ENCODE measurements around the gene ILKAP.
A peak's percentile ranks its signal among the peaks of the same experiment; 100 is the strongest.

Gene ILKAP

GRCh38 chr2:238203094-238203972, at the start of gene ILKAP:
Gene ILKAP, minus strand, starts transcription at chr2:238203695. Its CDS starts 142 bp downstream, at chr2:238203553.
- no peak for TF ChIP-seq CTCF (IDR thresholded peaks at IDR 0.05; ENCODE audit: low read depth, low read length, missing control alignments)
- DNase-seq (ENCODE audit: low read depth), result peak; percentile 31
- in situ Hi-C loops (cut with HindIII; ENCODE audit: low sequenced_read_pairs), result no loop called here
- peak within 1 kb of the TSS; percentile 70 for H3K4me3 ChIP-seq (ENCODE audit: low read depth, low read length)

GRCh38 chr2:238252766-238253630, 49.5 kb upstream of the ILKAP start:
- in situ Hi-C loops (cut with HindIII; ENCODE audit: low sequenced_read_pairs), result no loop called here
- H3K4me3 ChIP-seq (ENCODE audit: low read depth, low read length), result no peak overlapping the region
- TF ChIP-seq CTCF (IDR thresholded peaks at IDR 0.05; ENCODE audit: low read depth, low read length, missing control alignments), result no peak
- no peak for DNase-seq (ENCODE audit: low read depth)

GRCh38 chr2:238251986-238252385, 48.5 kb upstream of the ILKAP start:
- DNase-seq (ENCODE audit: low read depth), result no peak
- in situ Hi-C loops (cut with HindIII; ENCODE audit: low sequenced_read_pairs), result no loop called here
- H3K4me3 ChIP-seq (ENCODE audit: low read depth, low read length), result no peak overlapping the region
- no peak for TF ChIP-seq CTCF (IDR thresholded peaks at IDR 0.05; ENCODE audit: low read depth, low read length, missing control alignments)

- in situ Hi-C loops (cut with HindIII; ENCODE audit: low sequenced_read_pairs), result no loop called here
- H3K4me3 ChIP-seq (ENCODE audit: low read depth, low read length), result no peak overlapping the region
- TF ChIP-seq CTCF (IDR thresholded peaks at IDR 0.05; ENCODE audit: low read depth, low read length, missing control alignments), result no peak
- DNase-seq (ENCODE audit: low read depth), result no peak
Observed at GRCh38 chr2:238251331-238251730, 47.8 kb upstream of the ILKAP start.

GRCh38 chr2:238250896-238251295, 47.4 kb upstream of the ILKAP start:
- no peak for TF ChIP-seq CTCF (IDR thresholded peaks at IDR 0.05; ENCODE audit: low read depth, low read length, missing control alignments)
- no peak for DNase-seq (ENCODE audit: low read depth)
- H3K4me3 ChIP-seq (ENCODE audit: low read depth, low read length), result no peak overlapping the region
- in situ Hi-C loops (cut with HindIII; ENCODE audit: low sequenced_read_pairs), result no loop called here

- TF ChIP-seq CTCF (IDR thresholded peaks at IDR 0.05; ENCODE audit: low read depth, low read length, missing control alignments), result no peak
- in situ Hi-C loops (cut with HindIII; ENCODE audit: low sequenced_read_pairs), result no loop called here
- no peak for DNase-seq (ENCODE audit: low read depth)
Observed at GRCh38 chr2:238247841-238248453, 44.5 kb upstream of the ILKAP start.

More at GRCh38 chr2:238247841-238248453, 44.5 kb upstream of the ILKAP start:
- H3K4me3 ChIP-seq (ENCODE audit: low read depth, low read length), result no peak overlapping the region
